Heart left ventricle (tissue), 13 donors: ENCODE data around the gene VSIG8.

Experiments used
- POLR2A ChIP-seq, 2 donors: fragments of 450-650 bp; IDR thresholded peaks; one replicate each; pipeline ENCODE4 v1.6.1; 2017; ENCODE audit warnings: antibody characterized with exemption in 2 of 2, mild to moderate bottlenecking in 2 of 2, moderate library complexity in 2 of 2
- TF ChIP-seq, protein P1 (sequence below), 12 donors: fragments of 200-600 bp; sonication (generic) in 4 of 12; IDR thresholded peaks; one replicate each; pipeline versions ENCODE4 v1.5.0 to v1.8.0; 2018 to 2022; ENCODE audit warnings: antibody characterized with exemption in 12 of 12, mild to moderate bottlenecking in 5 of 12
- donor health status: ischemic (EF 13 %, LVEDD 7.1; RV severe dilation, severe dysfunction).
- donor health status: DM: no; HTN: yes; CAD: no.
- donor health status: DM: no; HTN: no; CAD: no.
- donor health status: ischemic (EF 25% LVEDD 6.9; RV normal size, moderate dysfunction).
- donor health status: ischemic (EF 25% LVEDD 5.7; RV mildly dilated, moderate dysfunction).
- donor health status: ischemic (EF 35%, LVEDD 5.7; RV mildly dilated, moderate dysfunction).
- donor health status: nonischemic (EF 11% LVEDD 7.7; RV severe dilation, severe dysfunction).
- donor health status: DM: yes; HTN: yes; CAD: no.
- donor health status: PGD.
- donor health status: ischemic (EF 29% LVEDD 5.4; RV normal size, mild dysfunction).
- donor health status: nonischemic (EF 23%, LVEDD 6.1; RV moderate dilation, normal function).

DNA sequence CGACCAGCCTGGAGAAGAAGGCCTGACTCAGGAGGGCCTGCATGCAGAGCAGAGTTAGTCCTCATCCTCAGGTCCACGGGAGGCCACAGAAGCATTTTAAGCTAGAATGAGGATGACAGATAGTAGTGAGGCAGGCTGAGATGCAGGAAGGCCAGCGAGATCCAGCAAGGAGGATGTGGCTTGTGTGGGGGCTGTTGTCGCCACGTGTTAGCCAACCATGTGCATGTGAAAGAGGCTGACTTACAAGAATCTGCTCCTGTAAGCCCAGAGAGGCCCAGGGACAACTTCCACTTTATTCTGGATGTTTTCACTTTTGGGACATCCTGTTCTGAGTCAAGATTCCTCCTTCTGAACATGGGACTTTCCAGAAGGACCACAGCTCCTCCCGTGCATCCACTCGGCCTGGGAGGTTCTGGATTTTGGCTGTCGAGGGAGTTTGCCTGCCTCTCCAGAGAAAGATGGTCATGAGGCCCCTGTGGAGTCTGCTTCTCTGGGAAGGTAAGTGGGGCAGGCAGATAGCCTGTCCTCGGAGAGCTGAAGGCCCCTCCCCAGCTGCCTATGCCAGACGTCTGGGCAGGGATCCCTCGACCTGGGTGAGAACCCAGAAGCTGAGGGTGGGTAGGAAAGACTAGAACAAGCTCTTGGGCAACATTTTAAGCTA is 35.9 kb downstream of the VSIG8 start, which contains the start of gene SLAMF8:
- TF ChIP-seq, protein P1, sequence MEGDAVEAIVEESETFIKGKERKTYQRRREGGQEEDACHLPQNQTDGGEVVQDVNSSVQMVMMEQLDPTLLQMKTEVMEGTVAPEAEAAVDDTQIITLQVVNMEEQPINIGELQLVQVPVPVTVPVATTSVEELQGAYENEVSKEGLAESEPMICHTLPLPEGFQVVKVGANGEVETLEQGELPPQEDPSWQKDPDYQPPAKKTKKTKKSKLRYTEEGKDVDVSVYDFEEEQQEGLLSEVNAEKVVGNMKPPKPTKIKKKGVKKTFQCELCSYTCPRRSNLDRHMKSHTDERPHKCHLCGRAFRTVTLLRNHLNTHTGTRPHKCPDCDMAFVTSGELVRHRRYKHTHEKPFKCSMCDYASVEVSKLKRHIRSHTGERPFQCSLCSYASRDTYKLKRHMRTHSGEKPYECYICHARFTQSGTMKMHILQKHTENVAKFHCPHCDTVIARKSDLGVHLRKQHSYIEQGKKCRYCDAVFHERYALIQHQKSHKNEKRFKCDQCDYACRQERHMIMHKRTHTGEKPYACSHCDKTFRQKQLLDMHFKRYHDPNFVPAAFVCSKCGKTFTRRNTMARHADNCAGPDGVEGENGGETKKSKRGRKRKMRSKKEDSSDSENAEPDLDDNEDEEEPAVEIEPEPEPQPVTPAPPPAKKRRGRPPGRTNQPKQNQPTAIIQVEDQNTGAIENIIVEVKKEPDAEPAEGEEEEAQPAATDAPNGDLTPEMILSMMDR (IDR thresholded peaks at IDR 0.05) = no peak
- TF ChIP-seq POLR2A (IDR thresholded peaks at IDR 0.05) = no peak
